CD4-positive, alpha-beta T cell (primary cell): ENCODE measurements around the gene PRRT3. TPM values are rescaled to one million over a fixed set of nuclear protein-coding genes. Genes with fewer than 3 reads are reported as not detected.
A peak's percentile ranks its signal among the peaks of the same experiment; 100 is the strongest.

Experiments
- ATAC-seq: fragments of 200-7000 bp; cut with Tn5 transposase; one replicate; pipeline ENCODE4 v1.10.0; 2022; ENCODE audit warnings: mild to moderate bottlenecking; ENCODE audit not compliant: poor library complexity
- CTCF ChIA-PET: fragments of 350-600 bp; sonication (Branson Sonifier 250); formaldehyde crosslinking; loops from one replicate; lab custom pipeline; 2021; ENCODE audit warnings: antibody characterized with exemption, inconsistent platforms; lab: Charles Lee
- POLR2A ChIA-PET: fragments of 350-600 bp; sonication (Branson Sonifier 250); formaldehyde crosslinking; loops from one replicate; lab custom pipeline; 2021; ENCODE audit warnings: antibody characterized with exemption, inconsistent platforms; lab: Charles Lee
- DNase-seq, 14 experiments: peaks; one replicate each; pipeline ENCODE4 v3.0.0-alpha.2; 2013 to 2020; ENCODE audit warnings: mixed read lengths in 2 of 14
- H3K27ac ChIP-seq, 2 donors: one replicate each; pipeline versions ENCODE4 v1.5.1 to v1.7.0; 2013; ENCODE audit warnings: low read length in 2 of 2, low read depth in 1 of 2, mild to moderate bottlenecking in 1 of 2
- H3K27me3 ChIP-seq, 2 experiments: 1 replicate in 1 of 2; 2 replicates in 1 of 2; pipeline versions ENCODE4 v1.6.1 to v1.7.0; 2013; ENCODE audit warnings: low read length in 2 of 2, control low read depth in 1 of 2, mild to moderate bottlenecking in 1 of 2, moderate library complexity in 1 of 2; ENCODE audit not compliant: insufficient read depth in 2 of 2, control insufficient read depth in 1 of 2
- H3K36me3 ChIP-seq: one replicate; pipeline ENCODE4 v1.6.1; 2013; ENCODE audit warnings: low read length, control low read depth; ENCODE audit not compliant: insufficient read depth
- H3K4me1 ChIP-seq: one replicate; pipeline ENCODE4 v1.6.1; 2013; ENCODE audit warnings: low read length, control low read depth; ENCODE audit not compliant: insufficient read depth
- H3K4me3 ChIP-seq: one replicate; pipeline ENCODE4 v1.5.1; 2013; ENCODE audit warnings: mild to moderate bottlenecking, low read length, moderate library complexity
- H3K9me3 ChIP-seq, 2 experiments: 1 replicate in 1 of 2; 2 replicates in 1 of 2; pipeline versions ENCODE4 v1.6.1 to v1.7.0; 2013; ENCODE audit warnings: low read length in 2 of 2, mild to moderate bottlenecking in 2 of 2, control low read depth in 1 of 2, moderate library complexity in 1 of 2; ENCODE audit not compliant: control insufficient read depth in 1 of 2, insufficient read depth in 1 of 2
- H3K27ac Mint-ChIP-seq: one replicate; pipeline ENCODE4 v1.8.0; 2020; ENCODE audit warnings: mixed read lengths
- H3K27me3 Mint-ChIP-seq: one replicate; pipeline ENCODE4 v1.8.0; 2021; ENCODE audit warnings: mixed read lengths
- H3K36me3 Mint-ChIP-seq: one replicate; pipeline ENCODE4 v1.8.0; 2021; ENCODE audit warnings: low read depth, mixed read lengths
- H3K4me1 Mint-ChIP-seq: one replicate; pipeline ENCODE4 v1.8.0; 2021; ENCODE audit warnings: low read depth, mixed read lengths
- H3K4me3 Mint-ChIP-seq: one replicate; pipeline ENCODE4 v1.8.0; 2020; ENCODE audit warnings: mild to moderate bottlenecking, mixed read lengths
- H3K9me3 Mint-ChIP-seq: one replicate; pipeline ENCODE4 v1.8.0; 2020; ENCODE audit warnings: mixed read lengths
- intact Hi-C, 2 experiments: fragments of 100-400 bp; cut with DNase I in 1 of 2; cut with micrococcal nuclease in 1 of 2; formaldehyde crosslinking; loops; one replicate each; pipeline versions ENCODE4 v1.15.1 to v1.9.0; 2023 to 2025; cut with DNase I, micrococcal nuclease
- total RNA-seq, 174 experiments: library from RNA in 2 of 174; stranded (reverse) in 2 of 174; gene quantifications; one replicate each; pipeline ENCODE4 v1.2.3 and lab custom pipeline; 2021 to 2026
- TF ChIP-seq, protein P1 (sequence below): fragments of 200-600 bp; IDR thresholded peaks from one replicate; pipeline ENCODE4 v1.8.0; 2022; ENCODE audit warnings: antibody characterized with exemption, mild to moderate bottlenecking

The PRRT3 gene
- total RNA-seq, 2 experiments from 2014 or later, result 6.3 to 8.3 TPM

DNA sequence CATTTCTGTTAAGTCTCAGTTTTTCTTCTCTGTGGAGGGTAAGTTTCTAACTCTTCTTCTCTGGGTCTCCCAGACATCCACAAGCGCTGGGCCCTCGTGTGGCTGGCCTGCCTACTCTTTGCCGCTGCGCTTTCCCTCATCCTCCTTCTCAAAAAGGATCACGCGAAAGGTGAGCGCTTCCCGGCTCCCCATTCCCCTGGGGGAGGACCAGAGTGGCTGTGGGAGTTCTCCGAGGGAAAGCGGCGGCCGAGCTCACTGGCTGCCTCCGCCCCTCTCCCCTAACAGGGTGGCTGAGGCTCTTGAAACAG lies 19.7 kb downstream of the PRRT3 start:
- peaks cover 31% of the 10 kb centered on the region for H3K36me3 Mint-ChIP-seq
- Histone ChIP-seq H3K36me3 (peaks cover 21% of the 10 kb centered on the region), H3K4me3 (peak overlapping the region; percentile 65), H3K4me1 (peaks cover 42% of the 10 kb centered on the region), H3K27me3 (no peaks in the 10 kb centered on the region), H3K27ac (peak overlapping the region; percentile 90 to 91), H3K9me3 (no peaks in the 10 kb centered on the region)
- ChIA-PET POLR2A (interaction anchor here (0.6 to 5.1 kb wide), 34 partner anchors 8 to 536 kb away, joined by 3 to 98 read pairs (median 10); partner anchors contain the start of genes ARPC4, BRK1, BRPF1 and EMC3), CTCF (interaction anchor here (0.6 to 3.3 kb wide), 34 partner anchors 9 to 570 kb away, joined by 3 to 20 read pairs (median 6); partner anchors contain the start of genes ARPC4, EMC3, FANCD2 and IL17RE)
- peak overlapping the region; percentile 99 for H3K27ac Mint-ChIP-seq
- DNase-seq, result no peak
- intact Hi-C loops, result loop anchor here (1.0 to 10.0 kb wide), 13 partner anchors 14 to 535 kb away; partner anchors contain the start of genes FANCD2 (in 2 of the 2), JAGN1 (in 2 of the 2), BRK1 (in 1 of the 2) and EMC3 (in 1 of the 2)
- H3K9me3 Mint-ChIP-seq, result no peaks in the 10 kb centered on the region
- H3K4me1 Mint-ChIP-seq, result peaks cover 65% of the 10 kb centered on the region
- H3K4me3 Mint-ChIP-seq, result peak overlapping the region; percentile 99
- ATAC-seq, result no peak
- H3K27me3 Mint-ChIP-seq, result no peaks in the 10 kb centered on the region
- TF ChIP-seq, protein P1, sequence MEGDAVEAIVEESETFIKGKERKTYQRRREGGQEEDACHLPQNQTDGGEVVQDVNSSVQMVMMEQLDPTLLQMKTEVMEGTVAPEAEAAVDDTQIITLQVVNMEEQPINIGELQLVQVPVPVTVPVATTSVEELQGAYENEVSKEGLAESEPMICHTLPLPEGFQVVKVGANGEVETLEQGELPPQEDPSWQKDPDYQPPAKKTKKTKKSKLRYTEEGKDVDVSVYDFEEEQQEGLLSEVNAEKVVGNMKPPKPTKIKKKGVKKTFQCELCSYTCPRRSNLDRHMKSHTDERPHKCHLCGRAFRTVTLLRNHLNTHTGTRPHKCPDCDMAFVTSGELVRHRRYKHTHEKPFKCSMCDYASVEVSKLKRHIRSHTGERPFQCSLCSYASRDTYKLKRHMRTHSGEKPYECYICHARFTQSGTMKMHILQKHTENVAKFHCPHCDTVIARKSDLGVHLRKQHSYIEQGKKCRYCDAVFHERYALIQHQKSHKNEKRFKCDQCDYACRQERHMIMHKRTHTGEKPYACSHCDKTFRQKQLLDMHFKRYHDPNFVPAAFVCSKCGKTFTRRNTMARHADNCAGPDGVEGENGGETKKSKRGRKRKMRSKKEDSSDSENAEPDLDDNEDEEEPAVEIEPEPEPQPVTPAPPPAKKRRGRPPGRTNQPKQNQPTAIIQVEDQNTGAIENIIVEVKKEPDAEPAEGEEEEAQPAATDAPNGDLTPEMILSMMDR, result no peak

DNA sequence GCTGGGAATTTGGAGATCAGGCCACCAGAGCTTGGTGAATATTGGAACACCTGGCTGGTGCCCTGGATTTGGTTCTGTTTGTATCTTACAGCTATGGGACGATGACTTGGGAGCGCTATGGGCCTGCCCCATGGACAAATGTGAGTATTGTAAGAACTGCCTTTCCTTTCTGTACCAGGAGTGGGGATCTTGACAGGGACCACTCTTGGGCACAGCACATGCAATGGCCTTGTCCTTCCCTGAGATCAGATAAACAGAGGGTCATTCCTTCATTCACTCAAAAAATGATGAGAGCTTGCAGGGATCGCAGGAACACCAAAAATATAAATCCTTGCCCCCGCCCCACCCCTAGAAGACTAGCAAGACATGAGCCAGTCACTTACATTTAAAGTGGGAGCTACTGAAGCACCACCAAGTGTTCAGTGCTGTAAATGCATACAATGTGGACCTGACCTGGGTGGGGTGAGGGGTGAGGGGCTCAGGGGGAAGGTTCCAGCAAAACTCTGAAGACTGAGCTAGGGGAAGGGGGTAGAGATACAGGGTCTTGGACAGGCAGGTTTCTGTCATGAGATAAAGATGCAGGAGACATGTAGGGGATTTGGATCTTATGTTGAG lies 21.3 kb downstream of the PRRT3 start:
- Histone ChIP-seq H3K4me1 (peaks cover 39% of the 10 kb centered on the region), H3K27me3 (no peaks in the 10 kb centered on the region), H3K27ac (no peak overlapping the region), H3K4me3 (no peak overlapping the region), H3K9me3 (no peaks in the 10 kb centered on the region), H3K36me3 (peaks cover 6% of the 10 kb centered on the region)
- peak overlapping the region; percentile 99 for H3K27ac Mint-ChIP-seq
- H3K36me3 Mint-ChIP-seq, result peaks cover 21% of the 10 kb centered on the region
- H3K9me3 Mint-ChIP-seq, result no peaks in the 10 kb centered on the region
- TF ChIP-seq, protein P1, result no peak
- CTCF ChIA-PET, result interaction anchor here (1.2 to 3.3 kb wide), 3 partner anchors 15 to 116 kb away, joined by 3 to 20 read pairs (median 6); partner anchors contain the start of gene JAGN1
- POLR2A ChIA-PET, result interaction anchor here (1.4 to 5.1 kb wide), 6 partner anchors 16 to 390 kb away, joined by 4 to 98 read pairs (median 38); partner anchors contain the start of genes ARPC4, EMC3, JAGN1 and SEC13
- ATAC-seq (no peak), DNase-seq (no peak)
- peaks cover 54% of the 10 kb centered on the region for H3K4me1 Mint-ChIP-seq
- H3K4me3 Mint-ChIP-seq, result peak overlapping the region; percentile 87
- no peaks in the 10 kb centered on the region for H3K27me3 Mint-ChIP-seq
- intact Hi-C loops, result loop anchor here (5.0 to 10.0 kb wide), 6 partner anchors 84 to 534 kb away; partner anchors contain the start of genes RPUSD3 (in 1 of the 2), SEC13 (in 1 of the 2), SETD5 (in 1 of the 2) and VHL (in 1 of the 2)

DNA sequence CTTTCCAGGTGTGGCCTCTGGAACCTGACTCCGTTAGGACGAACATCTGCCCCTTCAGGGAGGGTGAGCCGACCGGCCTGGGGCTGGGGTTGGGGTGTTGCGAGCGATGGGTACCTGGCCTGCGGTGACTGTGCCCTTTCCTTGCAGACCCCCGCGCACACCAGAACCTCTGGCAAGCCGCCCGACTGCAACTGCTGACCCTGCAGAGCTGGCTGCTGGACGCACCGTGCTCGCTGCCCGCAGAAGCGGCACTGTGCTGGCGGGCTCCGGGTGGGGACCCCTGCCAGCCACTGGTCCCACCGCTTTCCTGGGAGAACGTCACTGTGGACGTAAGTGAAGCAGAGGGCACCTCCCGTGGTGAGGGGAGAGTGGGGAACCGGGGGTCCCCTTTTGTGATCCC lies 24.1 kb downstream of the PRRT3 start:
- intact Hi-C loops, result no loop called here
- Mint-ChIP-seq H3K36me3 (no peaks in the 10 kb centered on the region), H3K27ac (no peak overlapping the region), H3K4me3 (no peak overlapping the region), H3K27me3 (no peaks in the 10 kb centered on the region), H3K4me1 (peaks cover 26% of the 10 kb centered on the region), H3K9me3 (no peaks in the 10 kb centered on the region)
- Histone ChIP-seq H3K9me3 (no peaks in the 10 kb centered on the region), H3K27ac (no peak overlapping the region), H3K4me1 (peaks cover 17% of the 10 kb centered on the region), H3K36me3 (no peaks in the 10 kb centered on the region), H3K4me3 (no peak overlapping the region), H3K27me3 (no peaks in the 10 kb centered on the region)
- TF ChIP-seq, protein P1, result no peak
- no peak for DNase-seq
- ATAC-seq, result no peak
- ChIA-PET CTCF (no interaction called here), POLR2A (no interaction called here)
